NCI-H1105 treated with DMSO at 0.1 percent for 48 hours (cell line): ENCODE measurements around the gene GOLGA6A.
"Not testable (repeated sequence)": the region's sequence is repeated elsewhere in the genome, so short reads cannot be mapped to it uniquely, and the experiment has no call there.

ENCODE experiments used
- DNase-seq: peaks from one replicate; lab custom pipeline; 2025; lab: John Stamatoyannopoulos, UW

Gene GOLGA6A

GRCh38 chr15:74082450-74082849 lies at the start of gene GOLGA6A:
Gene GOLGA6A (minus strand): TSS chr15:74082550. CDS start chr15:74082509, 41 bp downstream.
- not testable (repeated sequence) for DNase-seq

DNA sequence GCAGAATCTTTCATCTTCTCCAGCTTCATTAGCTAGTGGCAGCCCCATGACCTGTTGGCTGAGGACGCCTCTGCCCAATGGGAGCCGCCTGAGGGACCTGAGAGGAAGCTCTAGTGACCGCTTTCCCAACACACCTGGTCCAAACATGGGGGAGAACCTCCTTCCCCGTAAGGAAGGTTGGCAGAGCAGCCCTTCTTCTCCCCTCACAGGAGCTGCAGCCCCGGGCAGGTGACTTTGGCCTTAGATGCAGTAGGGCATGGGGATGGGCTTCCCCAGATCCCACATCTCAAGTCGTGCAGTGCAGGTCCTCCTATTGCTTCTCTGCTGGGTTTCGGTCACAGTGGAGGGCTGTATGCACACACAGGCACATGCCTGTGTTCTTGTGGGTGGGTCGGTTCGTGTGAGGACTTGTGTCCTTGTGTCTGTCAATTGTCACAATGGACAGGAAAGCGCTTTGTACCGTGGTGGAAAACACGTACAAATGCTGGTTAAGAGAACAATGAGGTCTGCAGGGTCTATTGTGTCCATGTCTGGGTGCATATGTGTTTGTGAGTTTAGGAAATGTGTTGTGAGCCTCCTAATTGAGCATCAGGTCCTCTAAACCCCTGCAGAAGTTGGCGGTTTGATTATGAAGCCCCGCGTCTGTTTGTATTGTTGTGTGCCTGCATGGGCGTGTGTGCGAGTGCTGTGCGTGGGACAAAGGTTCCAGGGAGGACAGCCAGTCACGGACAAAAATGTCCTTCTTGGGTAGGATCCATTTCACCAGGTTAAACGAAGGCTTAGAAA lies 49.5 kb upstream of the GOLGA6A start:
- DNase-seq: no peak

DNA sequence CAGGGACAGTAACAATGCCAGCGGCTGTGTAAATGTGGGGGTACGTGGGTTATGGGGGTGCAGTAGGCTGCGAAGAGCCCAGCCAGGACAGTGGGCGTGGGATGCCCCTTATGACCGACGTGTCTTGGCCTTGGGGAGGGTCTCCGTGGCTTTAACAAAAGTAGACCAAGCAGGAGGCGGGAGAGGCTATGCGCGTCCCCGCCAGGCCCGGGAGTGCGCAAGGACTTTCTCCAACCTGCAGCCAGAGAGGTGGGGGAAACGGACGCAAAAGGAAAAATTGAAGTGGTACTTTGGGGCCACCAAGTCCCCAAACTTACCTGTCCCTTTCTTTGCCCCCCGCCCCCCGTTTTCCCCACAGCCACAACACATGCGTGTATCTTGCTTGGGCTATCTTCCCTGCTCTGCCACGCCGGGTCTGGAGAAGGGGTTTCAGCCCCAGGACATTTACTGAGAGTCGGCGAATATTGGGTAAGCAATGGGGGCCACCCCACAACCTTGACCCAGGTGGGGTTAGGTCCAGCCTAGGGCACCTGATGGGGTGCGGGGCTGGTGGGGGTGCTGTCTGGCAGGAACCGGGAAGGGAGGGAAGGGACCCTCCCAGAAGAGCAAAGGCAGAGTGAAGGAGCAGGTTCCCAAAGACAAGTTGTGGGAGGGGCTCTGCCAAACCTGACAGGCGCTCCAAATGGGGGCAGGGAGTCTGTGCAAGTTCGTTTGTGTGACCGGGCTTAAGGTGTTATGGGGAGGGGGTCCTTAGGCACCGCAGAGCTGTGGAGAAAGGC lies 48.7 kb upstream of the GOLGA6A start:
- DNase-seq: no peak

DNA sequence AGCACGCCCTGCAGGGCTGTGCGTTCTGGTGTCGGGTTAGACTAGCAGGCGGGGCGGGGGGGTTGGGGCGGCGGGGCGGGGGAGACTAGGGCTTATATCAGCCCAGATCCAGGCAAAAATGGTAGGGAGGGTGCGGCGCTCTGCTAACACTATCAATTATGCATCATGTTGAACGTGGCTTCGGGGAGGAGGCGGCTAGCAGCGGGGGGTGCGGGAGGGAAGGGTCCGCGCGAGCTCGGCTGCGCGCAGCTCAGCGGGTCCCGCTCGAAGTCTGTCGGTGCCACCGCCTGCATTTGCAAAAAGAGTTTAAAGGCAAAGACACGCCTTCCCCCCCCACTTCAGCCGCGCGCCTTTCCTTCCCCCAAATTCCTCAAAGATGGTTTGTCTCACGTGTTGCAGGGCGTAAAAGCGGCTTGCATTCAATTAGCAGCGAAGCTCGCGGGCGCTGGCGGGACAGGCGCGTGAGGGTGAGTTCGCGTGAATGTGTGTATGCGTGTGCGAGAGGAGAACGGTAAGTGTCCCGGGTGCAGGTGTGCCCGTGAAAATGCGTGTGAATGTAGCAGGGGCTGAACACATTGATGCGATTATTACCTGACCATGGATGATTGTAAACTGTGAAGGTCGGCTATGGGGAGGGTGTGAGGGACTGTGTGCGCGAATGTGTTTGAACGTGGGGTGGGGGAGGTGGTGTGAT lies 48.0 kb upstream of the GOLGA6A start, which contains the start of gene ISLR2:
ISLR2 (plus strand) TSS at position 432 of the 694 bp plus-strand sequence. CDS start 2,169 bp downstream, outside the sequence.
- no peak for DNase-seq

- no peak for DNase-seq
These were observed 47.3 kb upstream of the GOLGA6A start for GRCh38 chr15:74129586-74130154.

DNA sequence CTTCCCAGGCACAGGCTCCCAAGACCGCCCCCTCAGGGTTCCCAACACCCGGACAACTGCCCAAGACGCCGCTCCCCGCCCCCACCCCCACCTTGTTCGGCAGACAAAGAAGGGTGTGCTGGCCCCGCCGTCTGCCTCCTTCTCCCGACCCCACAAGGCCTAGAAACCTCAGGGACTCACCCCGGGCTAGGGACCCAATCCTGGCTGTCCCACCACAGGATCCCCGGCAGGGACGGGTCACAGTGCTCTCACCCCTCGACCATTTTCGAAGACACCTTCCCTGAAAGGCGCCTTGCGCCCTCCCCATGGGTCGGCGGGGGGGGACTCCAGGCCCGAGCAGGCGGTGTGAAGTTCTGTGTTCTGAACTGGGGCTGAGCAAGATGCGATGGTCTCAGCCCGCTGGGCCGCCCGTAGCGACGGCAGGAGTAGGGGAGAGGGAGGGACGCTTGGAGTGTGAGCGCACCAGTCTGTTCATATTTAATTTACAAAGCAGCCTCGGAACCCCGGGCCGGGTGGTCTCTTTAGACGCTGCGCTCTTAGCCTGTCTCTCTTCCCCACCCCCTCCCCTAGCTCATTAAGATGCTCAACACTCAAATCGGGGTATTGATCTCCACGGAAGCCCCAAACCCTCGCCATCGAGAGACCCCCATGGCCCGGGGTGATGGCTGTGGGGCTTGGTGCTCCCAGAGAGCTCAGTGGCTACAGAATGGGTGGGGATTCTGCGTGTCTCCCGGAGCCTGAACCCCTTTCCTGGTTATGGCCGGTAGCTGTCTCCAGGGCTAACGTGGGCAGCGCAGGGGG lies 46.6 kb upstream of the GOLGA6A start:
- DNase-seq: peak; percentile 12

DNA sequence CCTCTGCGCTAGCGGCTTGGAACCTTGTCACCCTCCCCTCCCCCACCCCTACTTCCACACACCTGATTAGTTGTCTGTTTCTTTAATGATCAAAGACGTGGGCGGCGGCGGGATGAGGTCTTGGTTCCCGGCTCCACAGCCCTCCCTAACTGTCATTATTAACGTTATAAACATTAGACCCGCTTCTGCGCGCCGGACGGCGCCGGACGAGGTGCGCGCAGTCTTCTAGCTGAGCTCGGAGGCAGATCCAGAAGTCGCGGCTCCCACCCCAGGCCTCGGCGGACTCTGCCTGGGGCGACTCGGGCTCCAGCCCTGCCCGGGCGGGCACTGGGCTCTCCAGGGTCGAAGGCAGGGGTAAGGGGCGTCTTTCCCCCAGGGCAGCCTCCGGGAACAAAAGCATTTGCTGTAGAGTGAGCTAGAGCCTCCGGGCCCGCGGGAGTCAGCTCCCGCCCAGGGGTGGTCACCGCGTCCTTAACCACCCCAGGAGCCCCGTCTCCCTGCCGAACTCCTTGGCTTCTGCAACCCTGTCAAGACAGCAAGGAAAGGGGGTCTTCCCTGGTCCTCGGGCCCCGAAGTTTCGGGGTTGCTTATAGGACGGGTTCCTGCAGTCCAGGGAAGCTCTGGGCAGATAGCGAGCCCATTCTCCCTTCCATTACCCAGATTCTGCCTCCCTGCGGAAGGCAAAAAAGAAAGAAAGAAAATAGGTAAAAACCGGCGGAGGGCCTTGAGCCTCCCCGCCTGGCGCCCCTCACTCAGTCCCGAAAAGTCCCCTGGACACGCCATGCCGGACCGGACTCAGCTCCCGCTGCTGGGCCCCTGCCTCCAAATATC lies 45.8 kb upstream of the GOLGA6A start:
- DNase-seq: no peak

- peak; percentile 76 for DNase-seq
These were observed 45.1 kb upstream of the GOLGA6A start for GRCh38 chr15:74127255-74127953.

DNA sequence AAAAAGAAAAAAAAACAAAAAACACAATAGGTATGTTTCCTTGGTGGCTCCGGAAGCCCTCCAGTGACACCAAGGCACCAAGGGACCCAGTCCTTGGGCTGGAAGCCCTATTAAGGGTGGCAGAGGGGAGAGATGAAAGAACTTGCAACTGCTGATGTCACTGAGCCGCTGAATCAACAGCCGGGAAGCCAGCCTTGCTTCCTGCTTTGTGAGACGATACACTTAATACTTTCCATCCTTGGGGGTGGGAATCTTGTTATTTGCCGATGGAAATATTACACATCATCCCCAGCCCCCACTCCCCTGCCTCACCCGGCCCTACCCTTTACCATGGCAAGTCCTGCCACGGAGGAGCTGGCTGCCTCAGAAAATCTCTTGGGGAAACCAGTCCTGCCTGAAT lies 42.4 kb upstream of the GOLGA6A start:
- DNase-seq: no peak

DNA sequence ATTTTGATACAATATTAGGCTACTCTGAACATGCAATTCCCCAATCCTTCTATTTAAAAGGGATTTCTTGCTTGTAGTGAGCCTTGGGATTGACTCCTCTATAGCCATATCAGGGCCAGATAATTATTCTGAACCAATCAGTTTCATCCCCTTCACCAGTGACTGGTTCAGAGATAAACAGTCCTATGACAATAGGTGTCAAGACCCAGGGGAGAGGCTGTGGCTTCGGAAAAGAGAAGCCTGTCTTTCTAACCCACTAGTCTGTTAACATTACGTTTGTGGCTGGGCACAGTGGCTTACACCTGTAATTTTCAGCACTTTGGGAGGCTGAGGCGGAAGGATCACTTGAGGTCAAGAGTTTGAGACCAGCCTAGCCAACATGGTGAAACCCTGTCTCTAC lies 41.8 kb upstream of the GOLGA6A start:
- no peak for DNase-seq

DNA sequence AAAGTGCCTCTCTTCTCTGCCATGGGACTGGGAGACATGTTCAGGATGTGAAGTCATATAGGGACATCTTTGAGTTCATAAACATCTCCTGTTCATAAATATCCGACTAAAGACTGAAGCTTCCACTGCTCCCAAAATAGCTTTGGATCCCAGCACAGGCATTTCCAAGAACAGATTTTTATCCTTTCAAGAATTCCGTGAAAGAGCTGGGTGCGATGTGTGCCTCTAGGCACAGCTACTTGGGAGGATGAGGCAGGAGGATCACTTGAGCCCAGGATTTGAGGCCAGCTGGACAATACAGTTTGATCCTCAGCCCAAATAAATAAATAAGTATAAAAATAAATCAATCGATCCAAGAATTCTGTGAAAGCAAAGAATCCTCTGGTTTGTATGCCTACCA lies 41.3 kb upstream of the GOLGA6A start:
- no peak for DNase-seq

GRCh38 chr15:74123131-74123429 lies 40.7 kb upstream of the GOLGA6A start:
- DNase-seq: no peak

- no peak for DNase-seq
These were observed 40.2 kb upstream of the GOLGA6A start for GRCh38 chr15:74122403-74123130.

DNA sequence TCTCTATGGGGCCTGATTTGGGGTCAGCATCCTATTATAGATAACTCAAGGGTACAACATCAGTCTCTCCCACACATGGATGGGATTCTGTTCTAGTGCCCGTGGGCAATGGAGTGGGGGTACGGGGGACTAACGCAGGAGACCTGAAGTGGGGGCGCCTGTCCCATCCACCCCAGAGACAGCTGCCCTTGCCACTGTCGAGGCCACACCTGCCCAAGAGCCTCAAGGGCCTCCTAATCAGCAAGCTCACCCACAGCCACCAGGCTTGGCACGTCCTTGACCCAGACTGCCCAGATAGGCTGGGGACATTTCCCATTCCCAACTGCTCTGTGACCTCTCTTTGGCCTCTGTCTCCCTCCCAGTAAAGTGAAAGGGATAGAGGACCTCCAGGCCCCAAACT lies 39.5 kb upstream of the GOLGA6A start:
- DNase-seq: no peak

DNA sequence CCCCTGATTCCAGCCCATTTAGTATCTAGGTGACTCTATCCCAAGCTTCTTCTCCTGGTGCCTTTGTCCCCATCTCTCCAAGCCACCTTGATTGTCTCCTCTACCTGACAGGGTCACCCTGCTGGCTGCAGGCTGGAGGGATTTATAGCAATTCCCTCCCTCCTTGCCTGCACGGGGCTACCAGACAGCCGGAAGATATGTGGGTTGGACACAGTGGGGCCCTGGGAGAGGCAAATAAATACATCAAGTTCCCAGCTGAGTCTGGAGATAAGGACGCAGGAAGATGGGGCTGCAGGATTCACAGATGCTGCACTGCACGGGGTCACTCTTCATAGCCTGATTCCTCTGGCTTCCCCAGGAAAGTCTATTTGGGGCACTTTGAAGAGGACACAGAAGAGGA lies 38.7 kb upstream of the GOLGA6A start:
- no peak for DNase-seq

- DNase-seq: no peak
These were observed 38.1 kb upstream of the GOLGA6A start for GRCh38 chr15:74120426-74120825.

DNA sequence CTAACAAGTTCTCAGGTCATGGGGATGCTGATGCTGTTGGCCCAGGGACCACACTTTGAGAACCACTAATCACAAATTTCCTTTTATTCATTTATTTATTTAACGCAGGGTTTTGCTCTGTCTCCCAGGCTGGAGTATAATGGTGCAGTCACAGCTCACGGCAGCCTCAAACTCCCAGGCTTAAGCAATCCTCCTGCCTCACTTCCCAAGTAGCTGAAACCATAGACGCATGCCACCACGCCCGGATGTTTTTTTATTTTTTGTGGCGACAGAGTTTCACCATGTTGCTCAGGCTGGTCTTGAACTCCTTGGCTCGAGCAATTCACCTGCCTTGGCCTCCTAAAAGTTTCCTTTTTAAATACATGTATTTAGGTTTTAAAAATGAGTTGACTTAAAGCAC lies 27.4 kb upstream of the GOLGA6A start:
- no peak for DNase-seq

DNA sequence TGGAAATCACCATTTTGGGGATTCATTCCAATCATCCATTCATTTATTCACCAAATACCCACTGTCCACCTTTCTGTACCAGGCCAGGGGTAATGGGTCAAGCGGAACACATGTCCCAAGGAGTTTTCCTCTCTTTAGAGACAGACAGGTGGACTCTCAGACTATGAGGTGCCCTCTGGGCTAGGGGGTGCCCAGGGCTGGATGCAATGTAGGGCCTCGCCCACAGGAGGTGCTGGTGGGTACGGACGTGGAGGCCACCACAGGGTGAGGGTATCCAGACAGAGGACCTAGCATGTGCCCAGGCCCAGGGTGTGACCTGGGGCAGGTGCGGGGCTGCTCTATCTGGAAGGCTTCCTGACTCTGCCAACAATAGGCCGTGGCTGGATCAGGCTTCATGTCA lies 26.3 kb upstream of the GOLGA6A start:
- not testable (repeated sequence) for DNase-seq

- no peak for DNase-seq
These were observed 25.8 kb upstream of the GOLGA6A start for GRCh38 chr15:74108111-74108510.
